Ecto neural progenitor cell (in vitro differentiated cells): ENCODE data around the gene AADAT.
A peak's percentile ranks its signal among the peaks of the same experiment; 100 is the strongest.

Experiments
- DNase-seq: peaks from one replicate; pipeline ENCODE4 v3.0.0-alpha.2; 2018; ENCODE audit warnings: low spot score

Gene AADAT

GRCh38 chr4:170033999-170034398 is 55.8 kb downstream of the AADAT start:
- DNase-seq = no peak

GRCh38 chr4:170030121-170030520 is 59.6 kb downstream of the AADAT start:
- DNase-seq = no peak

- peak; percentile 95 for DNase-seq
Measured at GRCh38 chr4:170027181-170027829, 62.5 kb downstream of the AADAT start.

GRCh38 chr4:170026253-170027021 is 63.3 kb downstream of the AADAT start, which contains the start of gene MFAP3L:
MFAP3L (minus strand) TSS chr4:170026395; CDS start chr4:170005877, 20,518 bp downstream.
- DNase-seq = peak; percentile 94

- no peak for DNase-seq
Measured at GRCh38 chr4:170025523-170026252, 64.1 kb downstream of the AADAT start.

GRCh38 chr4:170022211-170022610 is 67.5 kb downstream of the AADAT start:
- DNase-seq = no peak

- no peak for DNase-seq
Measured at GRCh38 chr4:170017252-170017651, 72.5 kb downstream of the AADAT start.

- DNase-seq = no peak
Measured at GRCh38 chr4:170015285-170015684, 74.5 kb downstream of the AADAT start.

GRCh38 chr4:170014359-170015011 is 75.3 kb downstream of the AADAT start:
- no peak for DNase-seq

- no peak for DNase-seq
Measured at GRCh38 chr4:170012629-170012958, 77.2 kb downstream of the AADAT start.

- DNase-seq = no peak
Measured at GRCh38 chr4:170011921-170012628, 77.7 kb downstream of the AADAT start.
